NCI-H1092 (cell line): ENCODE results near the gene DIPK1B.
A peak's percentile ranks its signal among the peaks of the same experiment; 100 is the strongest.

Experiments used
- DNase-seq: peaks from one replicate; lab custom pipeline; 2025; lab: John Stamatoyannopoulos, UW

The DIPK1B gene

GRCh38 chr9:136711751-136712689, at the start of gene DIPK1B:
TSS of gene DIPK1B (plus strand) at chr9:136712572. CDS start at chr9:136712666, 94 bp downstream.
- peak; percentile 54 for DNase-seq

GRCh38 chr9:136662656-136663581, 49.5 kb upstream of the DIPK1B start, which contains the start of gene EGFL7:
TSS of gene EGFL7 (plus strand) at chr9:136662916. CDS start at chr9:136668283, 5,367 bp downstream.
- DNase-seq, result no peak

GRCh38 chr9:136664000-136664915, 48.1 kb upstream of the DIPK1B start:
- no peak for DNase-seq

GRCh38 chr9:136665111-136665703, 47.2 kb upstream of the DIPK1B start:
- no peak for DNase-seq

GRCh38 chr9:136665704-136666371, 46.5 kb upstream of the DIPK1B start:
- no peak for DNase-seq

- DNase-seq, result no peak
Measured at GRCh38 chr9:136666372-136667213, 45.8 kb upstream of the DIPK1B start.

- DNase-seq, result no peak
Measured at GRCh38 chr9:136667214-136667939, 45.0 kb upstream of the DIPK1B start.

GRCh38 chr9:136667940-136668760, 44.2 kb upstream of the DIPK1B start:
- no peak for DNase-seq

GRCh38 chr9:136668983-136669790, 43.2 kb upstream of the DIPK1B start:
- no peak for DNase-seq

- DNase-seq, result no peak
Measured at GRCh38 chr9:136669791-136670464, 42.4 kb upstream of the DIPK1B start.

GRCh38 chr9:136670576-136671253, 41.7 kb upstream of the DIPK1B start:
- no peak for DNase-seq

GRCh38 chr9:136671254-136671614, 41.1 kb upstream of the DIPK1B start:
- no peak for DNase-seq

- no peak for DNase-seq
Measured at GRCh38 chr9:136671646-136672430, 40.5 kb upstream of the DIPK1B start.

GRCh38 chr9:136672431-136673087, 39.8 kb upstream of the DIPK1B start:
- no peak for DNase-seq
